ENCODE data around the gene GH2.
A peak's percentile ranks its signal among the peaks of the same experiment; 100 is the strongest.

The GH2 gene

DNA sequence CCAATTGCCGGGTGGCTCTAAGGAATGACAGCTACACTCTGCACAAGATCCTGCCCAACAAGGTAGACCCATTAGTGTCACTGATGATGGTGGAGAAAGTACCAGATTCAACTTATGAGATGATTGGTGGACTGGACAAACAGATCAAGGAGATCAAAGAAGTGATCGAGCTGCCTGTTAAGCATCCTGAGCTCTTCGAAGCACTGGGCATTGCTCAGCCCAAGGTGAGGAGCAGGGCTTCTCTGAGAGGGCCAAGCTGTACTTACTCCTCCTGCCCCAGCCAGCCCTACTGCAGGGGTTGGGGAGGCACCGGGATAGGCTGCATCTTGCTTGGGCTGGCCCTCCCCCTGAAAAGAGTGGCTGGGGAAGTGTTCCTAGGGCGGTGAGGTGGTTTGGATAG is 51.5 kb downstream of the GH2 start:
- DNase-seq, result peak in 1 of 10 donors; percentile 35
- intact Hi-C loops (cut with DNase I), result no loop called here
